ENCODE results near the gene ADGRF1.
"Not testable (repeated sequence)": the region's sequence is repeated elsewhere in the genome, so short reads cannot be mapped to it uniquely, and the experiment has no call there.

ADGRF1 gene

GRCh38 chr6:47056832-47057231, 14.7 kb upstream of the ADGRF1 start:
- Histone ChIP-seq H4K20me1 (ENCODE audit: control insufficient read depth, insufficient read depth, low read depth, low read length) (no peaks in the 10 kb centered on the region), H3K27me3 (ENCODE audit: control insufficient read depth, low read length) (no peaks in the 10 kb centered on the region), H3K27ac (ENCODE audit: low read depth, low read length) (no peak overlapping the region), H3F3A (ENCODE audit: control insufficient read depth, insufficient read depth) (no peaks in the 10 kb centered on the region), H3K4me1 (ENCODE audit: control insufficient read depth, low read length) (no peaks in the 10 kb centered on the region), H3K36me3 (ENCODE audit: control insufficient read depth, low read length) (no peaks in the 10 kb centered on the region), H3K4me2 (ENCODE audit: low read length) (no peak overlapping the region), H3K4me3 (ENCODE audit: low read length) (no peak overlapping the region), H3K9me2 (replicated peaks; ENCODE audit: control insufficient read depth, low read length) (no peaks in the 10 kb centered on the region), H3K9me3 (ENCODE audit: control insufficient read depth, insufficient read depth, low read length) (no peaks in the 10 kb centered on the region), H3K79me2 (ENCODE audit: control insufficient read depth, low read length) (no peaks in the 10 kb centered on the region)
- TF ChIP-seq CTCF (IDR thresholded peaks at IDR 0.05; ENCODE audit: low read depth, low read length, poor library complexity, severe bottlenecking): no peak
- TF ChIP-seq EZH2phosphoT487 (IDR thresholded peaks at IDR 0.05; ENCODE audit: borderline replicate concordance, low read length): no peak

- H3K79me2 ChIP-seq (ENCODE audit: control insufficient read depth, low read length); H3K27me3 ChIP-seq (ENCODE audit: control insufficient read depth, low read length); H3K27ac ChIP-seq (ENCODE audit: low read depth, low read length); H3K36me3 ChIP-seq (ENCODE audit: control insufficient read depth, low read length); H3F3A ChIP-seq (ENCODE audit: control insufficient read depth, insufficient read depth); H4K20me1 ChIP-seq (ENCODE audit: control insufficient read depth, insufficient read depth, low read depth, low read length); H3K4me1 ChIP-seq (ENCODE audit: control insufficient read depth, low read length); H3K4me3 ChIP-seq (ENCODE audit: low read length); H3K4me2 ChIP-seq (ENCODE audit: low read length); H3K9me3 ChIP-seq (ENCODE audit: control insufficient read depth, insufficient read depth, low read length); H3K9me2 ChIP-seq (replicated peaks; ENCODE audit: control insufficient read depth, low read length): not testable (repeated sequence)
Measured at GRCh38 chr6:47054302-47054701, 12.2 kb upstream of the ADGRF1 start.

- no peaks in the 10 kb centered on the region for H4K20me1 ChIP-seq (ENCODE audit: control insufficient read depth, insufficient read depth, low read depth, low read length)
- no peak for TF ChIP-seq CTCF (IDR thresholded peaks at IDR 0.05; ENCODE audit: low read depth, low read length, poor library complexity, severe bottlenecking)
- TF ChIP-seq EZH2phosphoT487 (IDR thresholded peaks at IDR 0.05; ENCODE audit: borderline replicate concordance, low read length): no peak
- H3K36me3 ChIP-seq (ENCODE audit: control insufficient read depth, low read length): no peaks in the 10 kb centered on the region
- H3K27ac ChIP-seq (ENCODE audit: low read depth, low read length): no peak overlapping the region
- 0 out of 2 replicates have a peak, but pooled peaks cover 4% of the 10 kb centered on the region for H3K4me1 ChIP-seq (ENCODE audit: control insufficient read depth, low read length)
- H3K9me2 ChIP-seq (replicated peaks; ENCODE audit: control insufficient read depth, low read length): no peaks in the 10 kb centered on the region
- no peak overlapping the region for H3K4me3 ChIP-seq (ENCODE audit: low read length)
- peaks cover 15% of the 10 kb centered on the region for H3K27me3 ChIP-seq (ENCODE audit: control insufficient read depth, low read length)
- no peaks in the 10 kb centered on the region for H3K79me2 ChIP-seq (ENCODE audit: control insufficient read depth, low read length)
- H3K9me3 ChIP-seq (ENCODE audit: control insufficient read depth, insufficient read depth, low read length): no peaks in the 10 kb centered on the region
- H3F3A ChIP-seq (ENCODE audit: control insufficient read depth, insufficient read depth): no peaks in the 10 kb centered on the region
- H3K4me2 ChIP-seq (ENCODE audit: low read length): no peak overlapping the region
Measured at GRCh38 chr6:47048638-47049037, 6.5 kb upstream of the ADGRF1 start.

- Histone ChIP-seq H3K4me1 (ENCODE audit: control insufficient read depth, low read length) (0 out of 2 replicates have a peak, but pooled peaks cover 4% of the 10 kb centered on the region), H4K20me1 (ENCODE audit: control insufficient read depth, insufficient read depth, low read depth, low read length) (no peaks in the 10 kb centered on the region), H3K9me3 (ENCODE audit: control insufficient read depth, insufficient read depth, low read length) (no peaks in the 10 kb centered on the region), H3K36me3 (ENCODE audit: control insufficient read depth, low read length) (no peaks in the 10 kb centered on the region), H3K4me3 (ENCODE audit: low read length) (no peak overlapping the region), H3F3A (ENCODE audit: control insufficient read depth, insufficient read depth) (no peaks in the 10 kb centered on the region), H3K27ac (ENCODE audit: low read depth, low read length) (no peak overlapping the region), H3K79me2 (ENCODE audit: control insufficient read depth, low read length) (no peaks in the 10 kb centered on the region), H3K9me2 (replicated peaks; ENCODE audit: control insufficient read depth, low read length) (no peaks in the 10 kb centered on the region), H3K4me2 (ENCODE audit: low read length) (no peak overlapping the region), H3K27me3 (ENCODE audit: control insufficient read depth, low read length) (peaks cover 15% of the 10 kb centered on the region)
- TF ChIP-seq EZH2phosphoT487 (IDR thresholded peaks at IDR 0.05; ENCODE audit: borderline replicate concordance, low read length) (no peak), CTCF (IDR thresholded peaks at IDR 0.05; ENCODE audit: low read depth, low read length, poor library complexity, severe bottlenecking) (peak; percentile 78)
Measured at GRCh38 chr6:47047479-47048407, 5.6 kb upstream of the ADGRF1 start.

All from DOHH2 (cell line).